ENCODE measurements around the gene HSD11B2.

HSD11B2 gene

DNA sequence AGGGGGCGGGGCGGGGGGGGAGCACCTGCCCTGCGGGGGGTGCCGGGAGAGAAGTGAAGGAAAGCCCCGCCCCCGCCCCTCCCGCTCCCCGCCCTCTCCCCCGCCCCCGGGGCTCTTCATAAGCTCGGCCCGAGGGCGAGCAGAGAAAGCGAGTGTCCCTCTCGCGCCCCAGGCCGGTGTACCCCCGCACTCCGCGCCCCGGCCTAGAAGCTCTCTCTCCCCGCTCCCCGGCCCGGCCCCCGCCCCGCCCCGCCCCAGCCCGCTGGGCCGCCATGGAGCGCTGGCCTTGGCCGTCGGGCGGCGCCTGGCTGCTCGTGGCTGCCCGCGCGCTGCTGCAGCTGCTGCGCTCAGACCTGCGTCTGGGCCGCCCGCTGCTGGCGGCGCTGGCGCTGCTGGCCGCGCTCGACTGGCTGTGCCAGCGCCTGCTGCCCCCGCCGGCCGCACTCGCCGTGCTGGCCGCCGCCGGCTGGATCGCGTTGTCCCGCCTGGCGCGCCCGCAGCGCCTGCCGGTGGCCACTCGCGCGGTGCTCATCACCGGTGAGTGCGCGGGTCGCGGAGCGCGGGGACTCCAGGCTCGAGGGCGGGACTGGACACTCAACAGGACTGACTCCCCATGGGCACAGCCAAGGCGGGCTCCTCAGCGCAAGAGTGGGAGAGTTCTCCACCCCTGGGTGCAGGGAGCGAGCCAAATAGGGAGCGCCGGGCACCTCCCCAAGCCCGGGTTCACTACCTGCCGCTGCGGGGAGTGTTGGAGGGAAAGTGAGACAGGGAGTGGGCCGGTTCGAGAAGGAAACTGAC lies at the start of gene HSD11B2:
TSS of gene HSD11B2 (plus strand) at position 145 of the 798 bp plus-strand sequence. CDS start at position 273, 128 bp downstream.
- in situ Hi-C loops (cut with HindIII; ENCODE audit: low sequenced_read_pairs): no loop called here
- peak within 1 kb of the TSS; percentile 7 for H3K4me3 ChIP-seq (ENCODE audit: low read depth, low read length)
- DNase-seq (ENCODE audit: low read depth, low spot score): peak; percentile 17
- TF ChIP-seq CTCF (IDR thresholded peaks at IDR 0.05; ENCODE audit: low read depth, low read length): no peak

- no peak overlapping the region for H3K4me3 ChIP-seq (ENCODE audit: low read depth, low read length)
- no peak for DNase-seq (ENCODE audit: low read depth, low spot score)
- no peak for TF ChIP-seq CTCF (IDR thresholded peaks at IDR 0.05; ENCODE audit: low read depth, low read length)
- in situ Hi-C loops (cut with HindIII; ENCODE audit: low sequenced_read_pairs): no loop called here
Observed at GRCh38 chr16:67383284-67383683, 47.6 kb upstream of the HSD11B2 start.

DNA sequence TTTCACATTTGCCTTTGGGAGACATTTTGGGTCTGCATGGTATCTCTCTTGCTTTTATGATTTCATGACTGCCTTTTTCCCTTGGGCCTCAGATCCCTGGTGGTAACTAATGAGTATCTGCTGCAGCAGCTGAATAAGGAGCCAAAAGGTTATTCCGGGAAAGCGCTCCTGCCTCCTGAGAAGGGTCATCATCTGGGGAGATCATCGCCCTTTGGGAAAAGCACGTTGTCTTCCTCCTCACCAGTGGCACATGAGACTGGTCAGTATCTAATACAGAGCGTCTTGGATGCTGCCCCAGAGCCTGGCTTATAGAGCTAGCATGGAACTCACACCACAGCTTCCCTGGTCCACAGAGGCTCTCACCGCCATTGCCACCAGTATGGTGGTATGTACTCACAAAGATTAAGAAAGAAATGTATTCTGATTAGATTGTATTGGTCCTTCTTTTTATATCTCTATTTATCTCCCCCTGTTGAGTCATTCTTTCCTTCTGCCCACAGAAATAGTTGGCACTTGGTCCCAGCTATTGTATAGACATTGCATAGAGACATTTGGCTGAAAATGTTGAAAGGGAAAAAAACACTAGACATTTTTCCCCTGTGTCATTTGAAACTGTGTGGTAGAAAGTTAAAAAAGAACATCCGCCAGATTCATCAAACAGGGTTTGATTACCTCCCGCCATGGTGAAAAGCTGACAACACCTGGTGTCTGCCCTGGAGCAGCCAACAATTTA lies 46.0 kb upstream of the HSD11B2 start:
- in situ Hi-C loops (cut with HindIII; ENCODE audit: low sequenced_read_pairs): no loop called here
- no peak for TF ChIP-seq CTCF (IDR thresholded peaks at IDR 0.05; ENCODE audit: low read depth, low read length)
- no peak for DNase-seq (ENCODE audit: low read depth, low spot score)

GRCh38 chr16:67386861-67387455 lies 44.0 kb upstream of the HSD11B2 start:
- no peak for TF ChIP-seq CTCF (IDR thresholded peaks at IDR 0.05; ENCODE audit: low read depth, low read length)
- in situ Hi-C loops (cut with HindIII; ENCODE audit: low sequenced_read_pairs): no loop called here
- DNase-seq (ENCODE audit: low read depth, low spot score): no peak
- no peak overlapping the region for H3K4me3 ChIP-seq (ENCODE audit: low read depth, low read length)

More for the DNA sequence above, 46.0 kb upstream of the HSD11B2 start:
- no peak overlapping the region for H3K4me3 ChIP-seq (ENCODE audit: low read depth, low read length)

DNA sequence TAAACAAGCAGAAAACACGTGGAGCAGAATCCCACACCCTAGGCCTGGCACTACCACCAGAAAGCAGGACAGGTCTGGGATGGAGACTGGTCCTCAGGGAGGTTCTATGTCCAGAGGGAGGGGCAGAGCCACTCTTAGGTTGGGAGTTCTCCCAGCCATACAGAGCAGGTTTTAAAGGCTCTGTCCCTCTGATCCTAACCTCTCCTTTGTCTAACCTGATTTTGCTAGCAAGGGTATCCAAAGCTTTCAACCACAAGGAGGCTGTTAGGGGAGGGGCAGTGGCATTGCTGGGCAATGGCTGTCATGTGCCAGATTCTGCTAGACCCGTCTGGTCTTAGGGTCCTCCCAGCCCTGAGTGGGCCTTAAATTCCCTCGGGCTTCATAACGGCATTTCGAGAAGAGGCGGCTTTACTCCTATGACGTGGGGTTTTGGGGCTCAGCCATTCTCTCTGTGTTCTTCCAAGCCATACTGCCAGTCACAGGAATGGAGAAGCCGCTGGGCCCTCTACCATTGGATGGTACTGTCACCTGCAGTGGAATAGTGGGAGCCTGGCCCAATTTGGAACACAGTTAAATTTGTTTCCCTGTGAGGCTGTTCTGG lies 43.3 kb upstream of the HSD11B2 start:
- in situ Hi-C loops (cut with HindIII; ENCODE audit: low sequenced_read_pairs): no loop called here
- no peak overlapping the region for H3K4me3 ChIP-seq (ENCODE audit: low read depth, low read length)
- no peak for DNase-seq (ENCODE audit: low read depth, low spot score)
- TF ChIP-seq CTCF (IDR thresholded peaks at IDR 0.05; ENCODE audit: low read depth, low read length): no peak

DNA sequence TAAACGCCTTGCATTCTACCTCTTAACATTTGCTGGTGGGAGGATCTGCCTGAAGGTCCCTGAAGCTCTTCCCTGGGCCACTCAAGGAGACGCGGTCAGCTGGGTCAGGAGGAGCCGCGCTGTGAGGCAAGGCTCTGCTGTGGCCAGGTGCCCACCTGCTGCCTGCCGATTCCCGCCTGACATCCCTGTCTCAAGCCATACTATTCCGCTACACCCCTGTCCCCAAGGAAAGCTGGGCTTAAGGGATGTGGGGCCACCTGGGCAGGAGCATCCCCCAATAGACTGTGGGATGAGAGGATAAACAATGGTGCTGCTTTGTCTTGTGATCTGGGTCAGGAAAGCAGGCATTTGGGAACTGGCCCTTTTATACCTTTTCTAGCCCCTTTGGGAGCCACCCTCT lies 42.7 kb upstream of the HSD11B2 start:
- in situ Hi-C loops (cut with HindIII; ENCODE audit: low sequenced_read_pairs): no loop called here
- no peak for DNase-seq (ENCODE audit: low read depth, low spot score)
- no peak overlapping the region for H3K4me3 ChIP-seq (ENCODE audit: low read depth, low read length)
- TF ChIP-seq CTCF (IDR thresholded peaks at IDR 0.05; ENCODE audit: low read depth, low read length): no peak
